Calu3 (cell line): Measurements from ENCODE around the gene MAD2L1BP. TPM values are rescaled to one million over a fixed set of nuclear protein-coding genes. Genes with fewer than 3 reads are reported as not detected.
"Not testable (repeated sequence)": the region's sequence is repeated elsewhere in the genome, so short reads cannot be mapped to it uniquely, and the experiment has no call there.

Experiments
- BruUV-seq: library from RNA; stranded (reverse); fragments of 400-500 nt; replicated peaks from 2 replicates; lab custom pipeline; 2021; lab: Mats Ljungman, UMichigan
- CTCF ChIA-PET: fragments of 300-600 bp; sonication (Branson Sonifier 250); formaldehyde crosslinking; loops from one replicate; lab custom pipeline; 2022; ENCODE audit warnings: antibody characterized with exemption; lab: Charles Lee
- DNase-seq: peaks from one replicate; pipeline ENCODE4 v3.0.0; 2022
- H3K27ac Mint-ChIP-seq: one replicate; pipeline ENCODE4 v1.8.0; 2022; ENCODE audit warnings: mixed read lengths; ENCODE audit not compliant: unreplicated experiment
- H3K27me3 Mint-ChIP-seq: one replicate; pipeline ENCODE4 v1.8.0; 2022; ENCODE audit warnings: mixed read lengths; ENCODE audit not compliant: unreplicated experiment
- H3K36me3 Mint-ChIP-seq: one replicate; pipeline ENCODE4 v1.8.0; 2022; ENCODE audit warnings: mild to moderate bottlenecking, moderate library complexity, mixed read lengths; ENCODE audit not compliant: insufficient read depth, unreplicated experiment
- H3K4me1 Mint-ChIP-seq: one replicate; pipeline ENCODE4 v1.8.0; 2022; ENCODE audit warnings: mild to moderate bottlenecking, low read depth, mixed read lengths; ENCODE audit not compliant: unreplicated experiment
- H3K4me3 Mint-ChIP-seq: one replicate; pipeline ENCODE4 v1.8.0; 2022; ENCODE audit warnings: mild to moderate bottlenecking, low read depth, moderate library complexity, mixed read lengths; ENCODE audit not compliant: unreplicated experiment
- H3K9me3 Mint-ChIP-seq: one replicate; pipeline ENCODE4 v1.8.0; 2022; ENCODE audit warnings: low read depth, mixed read lengths; ENCODE audit not compliant: unreplicated experiment
- intact Hi-C: fragments of 100-400 bp; cut with micrococcal nuclease; formaldehyde crosslinking; loops from one replicate; pipeline ENCODE4 v1.10.0; 2022; ENCODE audit not compliant: unreplicated experiment
- total RNA-seq: library from RNA; stranded (reverse); gene quantifications from 2 replicates; pipeline ENCODE4 v1.2.3, GENCODE V29; 2022
- TF ChIP-seq, protein P1 (sequence below): fragments of 200-600 bp; IDR thresholded peaks from one replicate; pipeline ENCODE4 v1.8.0; 2022; ENCODE audit warnings: antibody characterized with exemption; ENCODE audit not compliant: unreplicated experiment

Gene MAD2L1BP
- total RNA-seq, 1 experiment from 2014 or later = 48.2 TPM

DNA sequence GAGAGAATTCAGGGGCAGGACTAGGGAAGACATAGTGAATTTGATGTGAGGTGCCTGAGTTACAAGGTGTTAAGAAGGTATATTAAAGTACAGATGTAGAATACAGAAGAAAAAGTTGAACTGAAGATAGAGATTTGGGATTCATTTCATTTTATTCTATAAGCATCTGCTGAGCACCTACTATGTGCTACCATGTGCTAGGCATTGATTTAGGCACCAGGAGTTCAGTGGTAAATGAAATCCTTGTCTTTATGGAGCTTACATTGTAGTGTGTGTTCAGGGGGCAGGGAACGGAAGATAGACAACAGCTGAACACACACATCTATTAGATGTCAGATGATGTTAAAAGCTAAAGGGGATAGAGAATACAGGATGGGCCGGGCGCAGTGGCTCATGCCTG is 12.0 kb downstream of the MAD2L1BP start:
- H3K4me3 Mint-ChIP-seq = no peak overlapping the region
- no peaks in the 10 kb centered on the region for H3K4me1 Mint-ChIP-seq
- H3K27me3 Mint-ChIP-seq = no peaks in the 10 kb centered on the region
- BruUV-seq = no TSS peak
- H3K9me3 Mint-ChIP-seq = no peaks in the 10 kb centered on the region
- peaks cover 4% of the 10 kb centered on the region for H3K36me3 Mint-ChIP-seq
- intact Hi-C loops = no loop called here
- CTCF ChIA-PET = interaction anchor here (1.0 kb wide), 1 partner anchor 20 kb away, joined by 3 read pairs; no protein-coding TSS in a partner anchor
- TF ChIP-seq, protein P1, sequence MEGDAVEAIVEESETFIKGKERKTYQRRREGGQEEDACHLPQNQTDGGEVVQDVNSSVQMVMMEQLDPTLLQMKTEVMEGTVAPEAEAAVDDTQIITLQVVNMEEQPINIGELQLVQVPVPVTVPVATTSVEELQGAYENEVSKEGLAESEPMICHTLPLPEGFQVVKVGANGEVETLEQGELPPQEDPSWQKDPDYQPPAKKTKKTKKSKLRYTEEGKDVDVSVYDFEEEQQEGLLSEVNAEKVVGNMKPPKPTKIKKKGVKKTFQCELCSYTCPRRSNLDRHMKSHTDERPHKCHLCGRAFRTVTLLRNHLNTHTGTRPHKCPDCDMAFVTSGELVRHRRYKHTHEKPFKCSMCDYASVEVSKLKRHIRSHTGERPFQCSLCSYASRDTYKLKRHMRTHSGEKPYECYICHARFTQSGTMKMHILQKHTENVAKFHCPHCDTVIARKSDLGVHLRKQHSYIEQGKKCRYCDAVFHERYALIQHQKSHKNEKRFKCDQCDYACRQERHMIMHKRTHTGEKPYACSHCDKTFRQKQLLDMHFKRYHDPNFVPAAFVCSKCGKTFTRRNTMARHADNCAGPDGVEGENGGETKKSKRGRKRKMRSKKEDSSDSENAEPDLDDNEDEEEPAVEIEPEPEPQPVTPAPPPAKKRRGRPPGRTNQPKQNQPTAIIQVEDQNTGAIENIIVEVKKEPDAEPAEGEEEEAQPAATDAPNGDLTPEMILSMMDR = no peak
- no peak overlapping the region for H3K27ac Mint-ChIP-seq
- DNase-seq = no peak

DNA sequence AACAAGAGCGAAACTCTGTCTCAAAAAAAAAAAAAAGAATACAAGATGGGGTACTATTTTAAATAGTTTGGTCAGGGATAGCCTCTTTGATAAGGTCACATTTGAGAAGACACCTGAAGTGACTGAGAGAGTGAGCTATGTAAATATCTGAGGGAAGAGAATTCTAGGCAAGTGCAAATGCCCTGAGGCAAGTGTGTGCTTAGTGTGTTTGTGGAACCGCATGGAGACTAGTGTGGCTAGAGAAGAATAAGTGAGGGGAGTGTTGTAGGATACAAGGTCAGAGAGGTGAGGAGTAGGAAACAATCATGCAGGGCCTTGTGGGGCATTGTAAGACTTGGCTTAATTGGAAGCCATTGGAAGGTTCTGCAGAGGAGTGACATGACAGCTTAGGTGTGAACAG is 12.6 kb downstream of the MAD2L1BP start:
- TF ChIP-seq, protein P1 = no peak
- BruUV-seq = no TSS peak
- Mint-ChIP-seq H3K27me3 (no peaks in the 10 kb centered on the region), H3K27ac (no peak overlapping the region), H3K4me1 (no peaks in the 10 kb centered on the region), H3K36me3 (no peaks in the 10 kb centered on the region), H3K4me3 (no peak overlapping the region), H3K9me3 (no peaks in the 10 kb centered on the region)
- DNase-seq = no peak
- intact Hi-C loops = no loop called here
- CTCF ChIA-PET = interaction anchor here (1.0 kb wide), 1 partner anchor 19 kb away, joined by 3 read pairs; no protein-coding TSS in a partner anchor

DNA sequence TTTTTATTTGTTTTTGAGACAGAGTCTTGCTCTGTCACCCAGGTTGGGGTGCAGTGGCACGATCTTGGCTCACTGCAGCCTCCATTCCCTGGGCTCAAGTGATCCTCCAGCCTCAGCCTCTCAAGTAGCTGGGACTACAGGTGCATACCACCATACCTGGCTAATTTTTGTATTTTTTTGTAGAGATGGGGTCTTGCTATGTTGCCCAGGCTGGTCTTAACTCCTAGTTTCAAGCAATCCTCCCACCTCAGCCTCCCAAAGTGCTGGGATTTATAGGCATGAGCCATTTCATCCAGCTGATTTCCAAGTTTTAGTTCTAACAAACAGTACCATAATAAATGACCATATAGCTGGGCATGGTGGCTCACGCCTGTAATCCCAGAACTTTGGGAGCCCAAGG is 17.2 kb downstream of the MAD2L1BP start:
- H3K36me3 Mint-ChIP-seq, H3K27me3 Mint-ChIP-seq, H3K9me3 Mint-ChIP-seq, BruUV-seq, DNase-seq, H3K27ac Mint-ChIP-seq, intact Hi-C loops, H3K4me3 Mint-ChIP-seq, H3K4me1 Mint-ChIP-seq: not testable (repeated sequence)
- CTCF ChIA-PET = interaction anchor here (0.7 kb wide), 2 partner anchors 420 to 668 kb away, joined by 4 to 5 read pairs; no protein-coding TSS in a partner anchor

DNA sequence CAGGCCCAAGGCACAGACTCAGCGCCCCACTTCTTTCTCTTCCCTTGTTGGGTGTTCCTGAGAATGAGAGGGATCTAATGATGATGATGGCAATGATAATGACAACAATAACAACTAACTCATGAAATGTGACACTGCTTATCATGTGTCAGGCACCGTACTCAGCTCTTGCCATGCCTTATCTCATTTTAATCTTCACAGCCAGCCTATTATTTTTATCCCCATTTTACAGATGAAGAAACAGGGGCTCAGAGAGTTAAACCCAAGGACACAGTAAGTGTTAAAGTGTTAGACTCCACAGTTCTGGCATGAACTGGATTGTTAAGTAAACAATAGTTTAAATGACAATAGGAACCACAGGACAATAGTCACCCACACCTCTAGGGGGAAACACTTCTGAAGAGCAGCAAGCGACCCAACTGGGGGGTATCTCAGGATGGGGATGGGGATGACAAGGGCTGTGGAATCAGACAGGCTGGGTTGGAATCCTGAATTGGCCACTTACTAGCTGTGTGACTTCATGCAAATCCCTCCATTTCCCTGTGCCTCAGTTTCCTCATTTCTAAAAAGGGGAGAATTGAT is 21.7 kb downstream of the MAD2L1BP start:
- CTCF ChIA-PET = no interaction called here
- Mint-ChIP-seq H3K4me1 (no peaks in the 10 kb centered on the region), H3K36me3 (no peaks in the 10 kb centered on the region), H3K4me3 (no peak overlapping the region), H3K27ac (no peak overlapping the region), H3K27me3 (no peaks in the 10 kb centered on the region), H3K9me3 (no peaks in the 10 kb centered on the region)
- DNase-seq = no peak
- intact Hi-C loops = no loop called here
- TF ChIP-seq, protein P1 = no peak
- BruUV-seq = no TSS peak

DNA sequence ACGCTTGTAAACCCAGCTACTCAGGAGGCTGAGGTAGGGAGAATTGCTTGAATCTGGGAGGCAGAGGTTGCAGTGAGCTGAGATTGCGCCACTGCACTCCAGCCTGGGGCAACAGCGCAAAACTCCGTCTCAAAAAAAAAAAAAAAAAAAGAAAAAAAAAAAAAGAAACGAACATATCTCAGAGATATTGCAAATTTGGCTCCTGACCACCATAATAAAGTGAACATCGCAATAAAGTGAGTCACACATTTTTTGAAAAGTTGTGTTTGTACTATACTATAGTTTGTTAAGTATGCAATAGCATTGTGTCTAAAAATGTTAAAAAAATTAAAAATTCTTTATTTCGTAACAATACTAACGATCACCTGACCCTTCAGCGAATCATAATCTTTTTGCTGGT is 22.5 kb downstream of the MAD2L1BP start:
- Mint-ChIP-seq H3K27me3 (no peaks in the 10 kb centered on the region), H3K27ac (no peak overlapping the region), H3K4me1 (no peaks in the 10 kb centered on the region), H3K4me3 (no peak overlapping the region), H3K9me3 (no peaks in the 10 kb centered on the region), H3K36me3 (no peaks in the 10 kb centered on the region)
- DNase-seq = no peak
- TF ChIP-seq, protein P1 = no peak
- intact Hi-C loops = no loop called here
- BruUV-seq = no TSS peak
- CTCF ChIA-PET = no interaction called here

DNA sequence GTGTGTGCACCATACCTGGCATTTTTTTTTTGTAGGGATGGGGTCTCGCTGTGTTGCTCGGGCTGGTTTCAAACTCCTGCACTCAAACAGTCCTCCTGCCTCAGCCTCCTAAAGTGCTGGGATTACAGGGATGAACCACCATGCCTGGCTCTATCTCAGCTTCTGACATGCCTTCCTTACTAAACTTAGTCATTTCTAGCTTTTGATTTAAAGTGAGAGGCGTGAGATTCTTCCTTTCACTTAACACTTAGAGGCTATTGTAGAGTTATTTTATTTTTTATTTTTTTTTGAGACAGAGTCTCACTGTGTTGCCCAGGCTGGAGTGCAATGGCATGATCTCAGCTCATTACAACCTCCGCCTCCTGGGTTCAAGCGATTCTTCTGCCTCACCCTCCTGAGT is 27.3 kb downstream of the MAD2L1BP start:
- H3K9me3 Mint-ChIP-seq, H3K27me3 Mint-ChIP-seq, DNase-seq, H3K4me3 Mint-ChIP-seq, CTCF ChIA-PET, H3K27ac Mint-ChIP-seq, intact Hi-C loops, BruUV-seq: not testable (repeated sequence)
- Mint-ChIP-seq H3K4me1 (peaks cover 26% of the 10 kb centered on the region), H3K36me3 (peaks cover 14% of the 10 kb centered on the region)
